ENCODE data around the gene TMEM51. TPM values are rescaled to one million over a fixed set of nuclear protein-coding genes. Genes with fewer than 3 reads are reported as not detected.

Gene TMEM51
- polyA plus RNA-seq, 1 experiment, result 28.6 TPM

DNA sequence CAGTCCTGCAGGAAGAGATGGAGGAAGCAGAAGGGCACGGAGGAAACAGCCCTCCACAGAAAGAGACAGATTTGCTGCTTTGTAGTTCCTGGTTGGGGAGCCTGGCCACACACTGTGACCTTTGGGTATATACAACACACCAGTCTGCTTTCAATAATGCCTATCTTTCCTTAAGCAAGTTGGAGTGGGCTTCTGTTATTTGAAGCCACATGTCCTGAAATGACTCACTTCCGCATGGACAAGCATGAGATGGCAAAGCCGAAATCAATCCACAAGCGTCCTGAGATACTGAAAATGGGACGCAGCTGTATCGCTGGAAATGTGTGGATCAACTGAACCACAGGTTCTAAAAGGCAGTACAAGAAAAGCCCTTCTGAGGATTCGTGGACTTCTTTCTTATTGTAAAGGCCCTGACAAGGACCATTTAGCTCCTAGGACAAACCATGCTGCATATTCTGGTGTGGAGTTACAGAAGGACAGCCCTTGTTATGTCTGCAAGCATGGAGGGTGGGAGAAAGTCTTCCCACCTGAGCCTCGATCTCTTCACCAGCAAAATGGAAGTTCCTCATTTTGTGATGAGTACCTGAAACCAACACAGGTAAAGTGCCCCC is 70.8 kb downstream of the TMEM51 start:
- no peak overlapping the region for H3K27ac ChIP-seq (ENCODE audit: low read depth, low read length)
- H3K27me3 ChIP-seq (ENCODE audit: control insufficient read depth, insufficient read depth, low read length), result no peaks in the 10 kb centered on the region
- no peak for TF ChIP-seq CTCF (IDR thresholded peaks at IDR 0.05; ENCODE audit: low read depth, low read length)
- H3K4me3 ChIP-seq (ENCODE audit: low read depth, low read length), result no peak overlapping the region
- POLR2A ChIA-PET, result no interaction called here
- CTCF ChIA-PET, result no interaction called here
- H3K9me3 ChIP-seq (ENCODE audit: control insufficient read depth, insufficient read depth, low read length), result no peaks in the 10 kb centered on the region
- no peak for DNase-seq (ENCODE audit: low read depth, low spot score)

DNA sequence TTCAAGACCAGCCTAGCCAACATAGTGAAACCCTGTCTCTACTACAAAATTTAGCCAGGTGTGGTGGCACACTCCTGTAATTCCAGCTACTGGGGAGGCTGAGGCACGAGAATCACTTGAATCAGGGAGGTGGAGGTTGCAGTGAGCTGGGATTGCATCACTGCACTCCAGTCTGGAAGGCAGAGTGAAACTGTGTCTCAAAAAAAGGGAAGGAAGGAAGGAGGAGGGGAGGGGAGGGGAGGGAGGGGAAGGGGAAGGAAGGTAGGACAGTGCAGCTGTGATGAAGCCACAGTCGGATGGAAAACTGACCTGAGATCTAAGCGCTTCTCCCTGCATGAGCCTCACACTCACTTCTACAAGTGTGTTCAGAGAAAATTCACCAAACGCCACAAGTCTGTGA is 71.4 kb downstream of the TMEM51 start:
- Histone ChIP-seq H3K27ac (ENCODE audit: low read depth, low read length) (no peak overlapping the region), H3K27me3 (ENCODE audit: control insufficient read depth, insufficient read depth, low read length) (no peaks in the 10 kb centered on the region), H3K9me3 (ENCODE audit: control insufficient read depth, insufficient read depth, low read length) (no peaks in the 10 kb centered on the region), H3K4me3 (ENCODE audit: low read depth, low read length) (no peak overlapping the region)
- no peak for TF ChIP-seq CTCF (IDR thresholded peaks at IDR 0.05; ENCODE audit: low read depth, low read length)
- no peak for DNase-seq (ENCODE audit: low read depth, low spot score)
- ChIA-PET CTCF (no interaction called here), POLR2A (no interaction called here)

GRCh38 chr1:15225461-15225860 is 71.9 kb downstream of the TMEM51 start:
- ChIA-PET POLR2A (interaction anchor here (0.8 kb wide), 1 partner anchor 25 kb away, joined by 3 read pairs; no protein-coding TSS in a partner anchor), CTCF (no interaction called here)
- no peak for TF ChIP-seq CTCF (IDR thresholded peaks at IDR 0.05; ENCODE audit: low read depth, low read length)

DNA sequence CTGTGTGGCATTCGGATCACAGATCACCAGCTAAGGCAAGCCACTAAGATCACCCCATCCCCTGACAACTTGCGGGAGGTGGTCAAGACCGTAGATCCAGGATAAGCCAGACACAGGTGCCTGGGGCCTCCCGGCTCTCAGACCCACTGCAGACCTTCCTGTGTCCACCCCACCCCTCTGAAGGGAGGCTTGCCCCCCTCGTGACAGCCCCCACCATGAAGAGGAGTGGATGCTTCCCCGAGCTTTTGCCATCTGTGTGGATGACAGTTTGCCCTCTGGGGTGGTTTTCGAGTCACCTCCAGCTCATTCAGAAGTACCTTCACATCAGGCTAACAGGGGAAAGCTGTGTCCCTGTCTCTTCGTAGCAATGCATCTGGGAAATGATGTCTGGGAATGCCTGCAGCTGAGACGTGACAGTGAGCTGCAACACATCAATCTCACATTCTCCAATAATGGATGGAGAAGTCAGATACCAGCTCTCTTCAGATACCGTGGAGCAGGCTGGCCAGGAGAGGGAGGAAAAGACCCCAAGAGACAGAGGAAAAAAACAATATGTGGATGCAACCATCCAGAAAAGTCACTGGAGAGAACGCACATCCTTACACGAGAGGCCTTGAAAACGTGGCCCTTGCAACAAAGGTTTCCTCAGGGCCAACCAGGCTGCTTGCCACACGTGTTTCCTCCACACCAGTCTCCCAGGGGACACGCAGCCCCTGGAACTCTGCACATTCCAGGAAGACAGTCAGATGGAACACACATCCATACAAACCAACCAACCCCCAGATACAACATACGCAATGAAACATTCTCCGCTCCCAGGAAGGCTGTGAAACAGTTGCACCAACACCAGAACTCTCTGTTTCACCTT is 73.1 kb downstream of the TMEM51 start:
- no peak for DNase-seq (ENCODE audit: low read depth, low spot score)
- CTCF ChIA-PET, result no interaction called here
- TF ChIP-seq CTCF (IDR thresholded peaks at IDR 0.05; ENCODE audit: low read depth, low read length), result no peak
- POLR2A ChIA-PET, result no interaction called here
- Histone ChIP-seq H3K4me3 (ENCODE audit: low read depth, low read length) (no peak overlapping the region), H3K27me3 (ENCODE audit: control insufficient read depth, insufficient read depth, low read length) (no peaks in the 10 kb centered on the region), H3K9me3 (ENCODE audit: control insufficient read depth, insufficient read depth, low read length) (no peaks in the 10 kb centered on the region), H3K27ac (ENCODE audit: low read depth, low read length) (no peak overlapping the region)

More at GRCh38 chr1:15225461-15225860, 71.9 kb downstream of the TMEM51 start:
- Histone ChIP-seq H3K27me3 (ENCODE audit: control insufficient read depth, insufficient read depth, low read length) (no peaks in the 10 kb centered on the region), H3K9me3 (ENCODE audit: control insufficient read depth, insufficient read depth, low read length) (no peaks in the 10 kb centered on the region), H3K4me3 (ENCODE audit: low read depth, low read length) (no peak overlapping the region), H3K27ac (ENCODE audit: low read depth, low read length) (no peak overlapping the region)
- no peak for DNase-seq (ENCODE audit: low read depth, low spot score)

- ChIA-PET POLR2A (no interaction called here), CTCF (interaction anchor here (1.2 kb wide), 1 partner anchor 77 kb away, joined by 4 read pairs; no protein-coding TSS in a partner anchor)
- Histone ChIP-seq H3K27ac (ENCODE audit: low read depth, low read length) (no peak overlapping the region), H3K4me3 (ENCODE audit: low read depth, low read length) (no peak overlapping the region), H3K9me3 (ENCODE audit: control insufficient read depth, insufficient read depth, low read length) (no peaks in the 10 kb centered on the region), H3K27me3 (ENCODE audit: control insufficient read depth, insufficient read depth, low read length) (no peaks in the 10 kb centered on the region)
- no peak for TF ChIP-seq CTCF (IDR thresholded peaks at IDR 0.05; ENCODE audit: low read depth, low read length)
- DNase-seq (ENCODE audit: low read depth, low spot score), result no peak
Observed at GRCh38 chr1:15229707-15230131, 76.2 kb downstream of the TMEM51 start.

Data from AG04450 (cell line).